ENCODE measurements around the gene EFNA2. TPM values are rescaled to one million over a fixed set of nuclear protein-coding genes. Genes with fewer than 3 reads are reported as not detected.

Gene EFNA2
- total RNA-seq, 1 experiment from 2014 or later = 11.4 TPM

- TF ChIP-seq KAT7 (CRISPR knock-in tag; IDR thresholded peaks at IDR 0.05; ENCODE audit: borderline replicate concordance) (no peak), IRF1 (CRISPR knock-in tag; IDR thresholded peaks at IDR 0.05) (no peak), NR2C2 (CRISPR knock-in tag; IDR thresholded peaks at IDR 0.05) (no peak), ATF1 (CRISPR knock-in tag; IDR thresholded peaks at IDR 0.05) (no peak)
- no peaks in the 10 kb centered on the region for H3K9me3 Mint-ChIP-seq
- no peak overlapping the region for H3K4me3 Mint-ChIP-seq
- DNase-seq (ENCODE audit: low spot score) (no peak), ATAC-seq (no peak)
- H3K36me3 Mint-ChIP-seq = no peaks in the 10 kb centered on the region
- H3K27me3 Mint-ChIP-seq (ENCODE audit: low read depth) = peaks cover 8% of the 10 kb centered on the region
- H3K4me1 Mint-ChIP-seq = peaks cover 3% of the 10 kb centered on the region; the same call in 1 of the 2 replicates
- ChIA-PET CTCF (interaction anchor here (0.9 to 1.2 kb wide), 2 partner anchors 19 to 25 kb away, joined by 3 to 5 read pairs; no protein-coding TSS in a partner anchor), POLR2A (no interaction called here)
- no peak overlapping the region for H3K27ac Mint-ChIP-seq
These were observed 6.2 kb downstream of the EFNA2 start for GRCh38 chr19:1291761-1292418.

- Mint-ChIP-seq H3K4me1 (peaks cover 3% of the 10 kb centered on the region; the same call in 1 of the 2 replicates), H3K4me3 (no peak overlapping the region), H3K36me3 (no peaks in the 10 kb centered on the region), H3K27me3 (ENCODE audit: low read depth) (peaks cover 8% of the 10 kb centered on the region), H3K9me3 (no peaks in the 10 kb centered on the region), H3K27ac (no peak overlapping the region)
- no peak for DNase-seq (ENCODE audit: low spot score)
- CTCF ChIA-PET = no interaction called here
- ATAC-seq = no peak
- POLR2A ChIA-PET = no interaction called here
- TF ChIP-seq ZNF512 (CRISPR knock-in tag; IDR thresholded peaks at IDR 0.05; ENCODE audit: borderline replicate concordance) (no peak), PRDM15 (CRISPR knock-in tag; IDR thresholded peaks at IDR 0.05) (no peak), ATF3 (CRISPR knock-in tag; conservative IDR thresholded peaks at IDR 0.05) (no peak), HMGA2 (CRISPR knock-in tag; IDR thresholded peaks at IDR 0.05) (no peak), ARID4B (CRISPR knock-in tag; IDR thresholded peaks at IDR 0.05; ENCODE audit: borderline replicate concordance) (no peak), ESRRA (CRISPR knock-in tag; IDR thresholded peaks at IDR 0.05; ENCODE audit: borderline replicate concordance) (no peak), NFATC4 (CRISPR knock-in tag; IDR thresholded peaks at IDR 0.05) (no peak), E2F4 (CRISPR knock-in tag; IDR thresholded peaks at IDR 0.05; ENCODE audit: borderline replicate concordance, low read depth) (no peak), ZNF138 (CRISPR knock-in tag; conservative IDR thresholded peaks at IDR 0.05) (no peak)
These were observed 6.9 kb downstream of the EFNA2 start for GRCh38 chr19:1292419-1293151.

All from WTC11 (cell line).